ENCODE data around the gene FLNC. TPM values are rescaled to one million over a fixed set of nuclear protein-coding genes. Genes with fewer than 3 reads are reported as not detected.

FLNC gene
- total RNA-seq, 1 experiment from 2014 or later = 8.0 TPM

- H3K4me1 Mint-ChIP-seq = peaks cover 8% of the 10 kb centered on the region
- no peak overlapping the region for H3K27ac Mint-ChIP-seq
- ATAC-seq (no peak), DNase-seq (ENCODE audit: low spot score) (no peak)
- TF ChIP-seq TP53 (CRISPR knock-in tag; IDR thresholded peaks at IDR 0.05) (no peak), TEAD1 (CRISPR knock-in tag; IDR thresholded peaks at IDR 0.05) (no peak), KAT7 (CRISPR knock-in tag; IDR thresholded peaks at IDR 0.05; ENCODE audit: borderline replicate concordance) (no peak), MAX (CRISPR knock-in tag; IDR thresholded peaks at IDR 0.05) (no peak), ZNF263 (CRISPR knock-in tag; IDR thresholded peaks at IDR 0.05; ENCODE audit: low read depth) (no peak), E2F5 (CRISPR knock-in tag; IDR thresholded peaks at IDR 0.05) (no peak)
- no peaks in the 10 kb centered on the region for H3K9me3 Mint-ChIP-seq
- H3K36me3 Mint-ChIP-seq = no peaks in the 10 kb centered on the region
- ChIA-PET POLR2A (no interaction called here), CTCF (interaction anchor here (0.6 to 4.4 kb wide), 31 partner anchors 8 to 367 kb away, joined by 3 to 97 read pairs (median 4); partner anchors contain the start of genes ATP6V1F, CALU, CCDC136 and KCP)
- H3K27me3 Mint-ChIP-seq (ENCODE audit: low read depth) = no peaks in the 10 kb centered on the region; the same call in 1 of the 2 replicates
- no peak overlapping the region for H3K4me3 Mint-ChIP-seq
Measured at GRCh38 chr7:128842674-128843641, 12.8 kb downstream of the FLNC start.

GRCh38 chr7:128843938-128844621 is 13.9 kb downstream of the FLNC start:
- ATAC-seq (no peak), DNase-seq (ENCODE audit: low spot score) (no peak)
- TF ChIP-seq NFYB (CRISPR knock-in tag; conservative IDR thresholded peaks at IDR 0.05; ENCODE audit: low read depth) = no peak
- no peak for TF ChIP-seq MLX (CRISPR knock-in tag; IDR thresholded peaks at IDR 0.05)
- no peak for TF ChIP-seq ZNF219 (CRISPR knock-in tag; IDR thresholded peaks at IDR 0.05; ENCODE audit: borderline replicate concordance)
- Mint-ChIP-seq H3K36me3 (no peaks in the 10 kb centered on the region), H3K4me1 (peaks cover 8% of the 10 kb centered on the region), H3K27ac (no peak overlapping the region), H3K9me3 (no peaks in the 10 kb centered on the region), H3K27me3 (ENCODE audit: low read depth) (no peaks in the 10 kb centered on the region; the same call in 1 of the 2 replicates), H3K4me3 (no peak overlapping the region)
- CTCF ChIA-PET = interaction anchor here (1.2 to 4.4 kb wide), 4 partner anchors 13 to 40 kb away, joined by 3 to 47 read pairs (median 6); no protein-coding TSS in a partner anchor
- POLR2A ChIA-PET = no interaction called here

GRCh38 chr7:128844777-128845311 is 14.6 kb downstream of the FLNC start:
- Mint-ChIP-seq H3K9me3 (no peaks in the 10 kb centered on the region), H3K27ac (no peak overlapping the region), H3K27me3 (ENCODE audit: low read depth) (no peaks in the 10 kb centered on the region; the same call in 1 of the 2 replicates), H3K4me3 (no peak overlapping the region), H3K4me1 (peaks cover 8% of the 10 kb centered on the region), H3K36me3 (no peaks in the 10 kb centered on the region)
- ATAC-seq (no peak), DNase-seq (ENCODE audit: low spot score) (no peak)
- CTCF ChIA-PET = interaction anchor here (1.2 to 4.4 kb wide), 3 partner anchors 13 to 39 kb away, joined by 3 to 47 read pairs (median 10); no protein-coding TSS in a partner anchor
- POLR2A ChIA-PET = no interaction called here
- no peak for TF ChIP-seq ETV6 (CRISPR knock-in tag; IDR thresholded peaks at IDR 0.05)
- TF ChIP-seq ATF2 (CRISPR knock-in tag; IDR thresholded peaks at IDR 0.05; ENCODE audit: borderline replicate concordance, low read depth) = no peak
- TF ChIP-seq FOXP1 (CRISPR knock-in tag; IDR thresholded peaks at IDR 0.05; ENCODE audit: borderline replicate concordance) = no peak
- TF ChIP-seq RELA (CRISPR knock-in tag; IDR thresholded peaks at IDR 0.05; ENCODE audit: borderline replicate concordance) = no peak
- no peak for TF ChIP-seq ZBTB21 (CRISPR knock-in tag; IDR thresholded peaks at IDR 0.05; ENCODE audit: borderline replicate concordance)
- TF ChIP-seq NFATC4 (CRISPR knock-in tag; IDR thresholded peaks at IDR 0.05) = no peak
- no peak for TF ChIP-seq NR3C1 (CRISPR knock-in tag; conservative IDR thresholded peaks at IDR 0.05; ENCODE audit: low read depth)
- no peak for TF ChIP-seq ERG (CRISPR knock-in tag; IDR thresholded peaks at IDR 0.05)
- TF ChIP-seq SOX15 (CRISPR knock-in tag; IDR thresholded peaks at IDR 0.05) = no peak
- no peak for TF ChIP-seq ZMAT4 (CRISPR knock-in tag; IDR thresholded peaks at IDR 0.05)
- no peak for TF ChIP-seq GABPB1 (CRISPR knock-in tag; IDR thresholded peaks at IDR 0.05)
- no peak for TF ChIP-seq SMAD3 (CRISPR knock-in tag; IDR thresholded peaks at IDR 0.05; ENCODE audit: borderline replicate concordance)
- no peak for TF ChIP-seq SMAD4 (CRISPR knock-in tag; IDR thresholded peaks at IDR 0.05)
- no peak for TF ChIP-seq ATF3 (CRISPR knock-in tag; conservative IDR thresholded peaks at IDR 0.05)
- TF ChIP-seq GTF2I (CRISPR knock-in tag; conservative IDR thresholded peaks at IDR 0.05) = no peak

All from WTC11 (cell line).